Activated effector memory CD4-positive, alpha-beta T cell treated with Interleukin-2 at 50 U/mL for 16 hours (primary cell): ENCODE data around the gene RFC2.

Experiments
- DNase-seq: peaks from one replicate; pipeline ENCODE4 v3.0.0-alpha.2; 2020

The RFC2 gene

GRCh38 chr7:74254129-74254857, at the start of gene RFC2:
Gene RFC2 (minus strand): TSS chr7:74254399. CDS start chr7:74254383, 16 bp downstream.
- DNase-seq, result peak; percentile 98

- no peak for DNase-seq
Measured at GRCh38 chr7:74302745-74303221, 48.6 kb upstream of the RFC2 start.

GRCh38 chr7:74300926-74301325, 46.7 kb upstream of the RFC2 start:
- no peak for DNase-seq

- no peak for DNase-seq
Measured at GRCh38 chr7:74299401-74299800, 45.2 kb upstream of the RFC2 start.

- no peak for DNase-seq
Measured at GRCh38 chr7:74297516-74298233, 43.5 kb upstream of the RFC2 start.

- no peak for DNase-seq
Measured at GRCh38 chr7:74294191-74294998, 40.2 kb upstream of the RFC2 start.

- DNase-seq, result no peak
Measured at GRCh38 chr7:74293577-74293908, 39.3 kb upstream of the RFC2 start.

- DNase-seq, result no peak
Measured at GRCh38 chr7:74292757-74293576, 38.8 kb upstream of the RFC2 start.

- no peak for DNase-seq
Measured at GRCh38 chr7:74291535-74291934, 37.3 kb upstream of the RFC2 start.

GRCh38 chr7:74290981-74291441, 36.8 kb upstream of the RFC2 start:
- DNase-seq, result no peak

GRCh38 chr7:74290553-74290950, 36.4 kb upstream of the RFC2 start:
- DNase-seq, result no peak

- DNase-seq, result peak; percentile 19
Measured at GRCh38 chr7:74289659-74290552, 35.7 kb upstream of the RFC2 start.

- DNase-seq, result peak; percentile 80
Measured at GRCh38 chr7:74289018-74289658, 34.9 kb upstream of the RFC2 start, which contains the start of gene CLIP2. Gene CLIP2 (plus strand): TSS chr7:74289407. CDS start chr7:74317547, 28,140 bp downstream.

GRCh38 chr7:74288034-74288881, 34.1 kb upstream of the RFC2 start:
- DNase-seq, result no peak

- DNase-seq, result no peak
Measured at GRCh38 chr7:74287303-74288033, 33.3 kb upstream of the RFC2 start.

- DNase-seq, result no peak
Measured at GRCh38 chr7:74286131-74286530, 31.9 kb upstream of the RFC2 start.

GRCh38 chr7:74284781-74285259, 30.6 kb upstream of the RFC2 start:
- DNase-seq, result no peak

- DNase-seq, result no peak
Measured at GRCh38 chr7:74283858-74284447, 29.8 kb upstream of the RFC2 start.
